SK-N-SH (cell line): ENCODE data around the gene ATP2A3.

Source experiments
- CTCF ChIP-seq: fragments of 200-600 bp; sonication (generic); IDR thresholded peaks from 2 replicates; pipeline ENCODE4 v1.6.1; 2017; ENCODE audit warnings: antibody characterized with exemption, mild to moderate bottlenecking, moderate library complexity
- EP300 ChIP-seq, 2 experiments: IDR thresholded peaks; 2 replicates each; pipeline versions ENCODE4 v1.4.0 to v1.6.1; 2012; ENCODE audit warnings: borderline replicate concordance in 1 of 2, low read depth in 1 of 2, low read length in 1 of 2
- FOSL2 ChIP-seq: IDR thresholded peaks from 2 replicates; pipeline ENCODE4 v1.4.0; 2012; ENCODE audit warnings: low read depth, mild to moderate bottlenecking, moderate library complexity, borderline replicate concordance
- FOXJ3 ChIP-seq: sonication (generic); formaldehyde crosslinking; IDR thresholded peaks from 2 replicates; pipeline ENCODE4 v1.5.1; 2020; ENCODE audit warnings: mild to moderate bottlenecking, missing genetic modification reagents
- FOXM1 ChIP-seq: IDR thresholded peaks from 2 replicates; pipeline ENCODE4 v1.4.0; 2012; ENCODE audit warnings: low read depth, mild to moderate bottlenecking
- GATA2 ChIP-seq: sonication (generic); formaldehyde crosslinking; IDR thresholded peaks from 2 replicates; pipeline ENCODE4 v1.5.0; 2020; ENCODE audit warnings: mild to moderate bottlenecking, missing genetic modification reagents
- POLR2AphosphoS5 ChIP-seq: IDR thresholded peaks from 2 replicates; pipeline ENCODE4 v1.6.1; 2012; ENCODE audit warnings: low read depth, low read length
- RAD21 ChIP-seq: IDR thresholded peaks from 2 replicates; pipeline ENCODE4 v1.6.1; 2012; ENCODE audit warnings: mild to moderate bottlenecking, low read length
- REST ChIP-seq: IDR thresholded peaks from 2 replicates; pipeline ENCODE4 v1.6.1; 2012; ENCODE audit warnings: mild to moderate bottlenecking, low read depth, low read length, moderate library complexity
- TEAD4 ChIP-seq: IDR thresholded peaks from 2 replicates; pipeline ENCODE4 v1.4.0; 2012; ENCODE audit warnings: mild to moderate bottlenecking, borderline replicate concordance; ENCODE audit not compliant: insufficient read depth
- USF2 ChIP-seq: fragments of 150-350 bp; IDR thresholded peaks from 2 replicates; pipeline ENCODE4 v1.6.1; 2017; ENCODE audit warnings: antibody characterized with exemption, low read length, low read depth, borderline replicate concordance

GRCh38 chr17:3989041-3989886 is 25.0 kb upstream of the ATP2A3 start:
- TF ChIP-seq CTCF (no peak), POLR2AphosphoS5 (no peak), EP300 (IDR thresholded peaks at IDR 0.05; ENCODE audit: borderline replicate concordance in 1 of 2, low read depth in 1 of 2, low read length in 1 of 2) (no peak), USF2 (no peak), GATA2 (CRISPR knock-in tag) (no peak), REST (no peak), TEAD4 (no peak), FOSL2 (no peak), FOXM1 (no peak), FOXJ3 (CRISPR knock-in tag) (no peak), RAD21 (no peak)
